ENCODE measurements around the gene LHFPL3.

LHFPL3 gene

DNA sequence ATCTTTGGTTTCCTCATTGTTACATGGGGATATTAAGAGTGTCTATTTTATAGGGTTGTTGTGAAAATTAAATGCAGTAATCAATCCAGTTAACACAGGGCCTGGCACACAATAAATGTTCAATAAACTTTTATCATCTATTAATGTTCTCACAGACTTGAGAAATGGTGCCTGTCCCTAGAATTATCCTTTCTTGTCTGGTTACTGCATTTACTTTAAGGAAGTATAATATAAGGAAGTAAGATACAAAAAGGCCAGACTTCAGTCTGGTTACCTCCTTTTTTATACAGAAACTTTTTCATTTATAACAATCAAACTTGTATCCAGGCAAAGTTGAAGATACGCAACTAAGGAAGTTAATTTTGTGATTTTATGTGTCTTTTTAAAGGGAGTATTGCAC lies 117.0 kb downstream of the LHFPL3 start:
- H3K9me3 ChIP-seq, result no peaks in the 10 kb centered on the region
- no peak for DNase-seq
- H3K4me3 ChIP-seq, result no peak overlapping the region
- intact Hi-C loops (cut with DNase I; ENCODE audit: low total_unique reads), result no loop called here
- H3K4me1 ChIP-seq, result no peaks in the 10 kb centered on the region
- no peak for TF ChIP-seq CTCF (IDR thresholded peaks at IDR 0.05)
- no peaks in the 10 kb centered on the region for H3K27me3 ChIP-seq
- no peaks in the 10 kb centered on the region for H3K36me3 ChIP-seq
- no peak overlapping the region for H3K27ac ChIP-seq

DNA sequence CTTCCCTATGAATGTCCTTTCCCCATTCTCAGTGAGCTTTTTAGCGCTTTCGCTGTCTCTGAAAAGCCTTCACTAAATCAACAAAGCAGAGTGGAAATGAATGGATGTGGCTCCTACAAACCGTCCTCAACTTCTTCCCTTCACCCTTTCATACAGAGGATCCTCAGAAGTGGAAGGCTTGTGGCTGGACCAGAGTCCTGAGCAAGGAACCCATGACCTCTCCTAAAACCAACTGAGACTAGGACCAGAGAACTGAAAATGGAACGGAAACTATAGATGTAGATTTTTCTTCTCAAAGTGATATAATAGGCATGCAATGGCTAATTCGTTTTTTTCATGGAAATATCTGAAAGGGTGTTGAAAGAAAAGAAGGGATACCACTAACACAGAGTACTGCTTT lies 122.5 kb downstream of the LHFPL3 start:
- Histone ChIP-seq H3K4me1 (no peaks in the 10 kb centered on the region), H3K36me3 (no peaks in the 10 kb centered on the region), H3K27ac (no peak overlapping the region), H3K9me3 (no peaks in the 10 kb centered on the region), H3K27me3 (no peaks in the 10 kb centered on the region), H3K4me3 (no peak overlapping the region)
- no peak for TF ChIP-seq CTCF (IDR thresholded peaks at IDR 0.05)
- intact Hi-C loops (cut with DNase I; ENCODE audit: low total_unique reads), result no loop called here
- no peak for DNase-seq

GRCh38 chr7:104453190-104453589 lies 124.8 kb downstream of the LHFPL3 start:
- no peaks in the 10 kb centered on the region for H3K36me3 ChIP-seq
- no peak overlapping the region for H3K27ac ChIP-seq
- H3K4me1 ChIP-seq, result no peaks in the 10 kb centered on the region
- DNase-seq, result no peak
- no peaks in the 10 kb centered on the region for H3K9me3 ChIP-seq
- intact Hi-C loops (cut with DNase I; ENCODE audit: low total_unique reads), result no loop called here
- no peak for TF ChIP-seq CTCF (IDR thresholded peaks at IDR 0.05)
- no peak overlapping the region for H3K4me3 ChIP-seq
- no peaks in the 10 kb centered on the region for H3K27me3 ChIP-seq

DNA sequence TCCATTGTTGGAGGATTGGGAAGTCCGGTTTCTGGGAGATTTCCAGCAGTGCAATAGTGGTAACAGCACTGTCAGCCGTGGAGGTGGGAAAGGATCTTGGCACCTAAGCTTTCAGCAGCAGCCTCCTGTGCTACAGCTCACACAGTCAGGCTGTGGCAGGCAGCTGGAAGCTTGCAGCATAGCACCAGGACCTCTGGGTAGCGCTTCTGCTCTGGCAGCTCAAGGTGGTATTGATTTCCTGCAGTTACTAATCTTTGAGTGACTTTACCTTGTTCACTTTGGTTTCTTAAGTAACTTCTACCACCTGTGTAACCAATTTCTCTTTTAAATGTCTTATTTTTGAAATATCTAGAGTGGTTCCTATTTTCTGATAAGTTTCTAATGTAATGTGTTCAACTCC lies 130.5 kb downstream of the LHFPL3 start:
- no peak for DNase-seq
- no peak for TF ChIP-seq CTCF (IDR thresholded peaks at IDR 0.05)
- Histone ChIP-seq H3K4me3 (no peak overlapping the region), H3K36me3 (no peaks in the 10 kb centered on the region), H3K9me3 (peaks cover 0 to 1% (median 0%) of the 10 kb centered on the region in 3 donors), H3K27ac (no peak overlapping the region), H3K27me3 (no peaks in the 10 kb centered on the region), H3K4me1 (no peaks in the 10 kb centered on the region)
- intact Hi-C loops (cut with DNase I; ENCODE audit: low total_unique reads), result no loop called here

GRCh38 chr7:104469166-104469820 lies 140.9 kb downstream of the LHFPL3 start:
- Histone ChIP-seq H3K4me1 (no peaks in the 10 kb centered on the region), H3K27ac (no peak overlapping the region), H3K36me3 (no peaks in the 10 kb centered on the region), H3K27me3 (no peaks in the 10 kb centered on the region), H3K9me3 (peaks cover 0 to 4% (median 0%) of the 10 kb centered on the region in 3 donors), H3K4me3 (no peak overlapping the region)
- intact Hi-C loops (cut with DNase I; ENCODE audit: low total_unique reads), result no loop called here
- TF ChIP-seq CTCF (IDR thresholded peaks at IDR 0.05), result no peak
- no peak for DNase-seq

- H3K4me1 ChIP-seq, result no peaks in the 10 kb centered on the region
- no peaks in the 10 kb centered on the region for H3K36me3 ChIP-seq
- no peaks in the 10 kb centered on the region for H3K27me3 ChIP-seq
- H3K27ac ChIP-seq, result no peak overlapping the region
- no peaks in the 10 kb centered on the region for H3K9me3 ChIP-seq
- DNase-seq, result no peak
- no peak for TF ChIP-seq CTCF (IDR thresholded peaks at IDR 0.05)
- no peak overlapping the region for H3K4me3 ChIP-seq
- intact Hi-C loops (cut with DNase I; ENCODE audit: low total_unique reads), result loop anchor here (10.0 kb wide), 1 partner anchor 1314 kb away; no protein-coding TSS in a partner anchor
These were observed 152.1 kb downstream of the LHFPL3 start for GRCh38 chr7:104480529-104480928.

All from tibial artery (tissue), 4 donors.